Neural progenitor cell (in vitro differentiated cells): ENCODE data around the gene DCAF5.

ENCODE experiments used
- EZH2 ChIP-seq: fragments of 200-600 bp; sonication (generic); IDR thresholded peaks from 2 replicates; pipeline ENCODE4 v1.6.1; 2017; ENCODE audit warnings: antibody characterized with exemption, mild to moderate bottlenecking, moderate library complexity
- TF ChIP-seq, protein P1 (sequence below): fragments of 200-600 bp; sonication (generic); IDR thresholded peaks from 2 replicates; pipeline ENCODE4 v1.5.1; 2017; ENCODE audit warnings: antibody characterized with exemption, mild to moderate bottlenecking

DNA sequence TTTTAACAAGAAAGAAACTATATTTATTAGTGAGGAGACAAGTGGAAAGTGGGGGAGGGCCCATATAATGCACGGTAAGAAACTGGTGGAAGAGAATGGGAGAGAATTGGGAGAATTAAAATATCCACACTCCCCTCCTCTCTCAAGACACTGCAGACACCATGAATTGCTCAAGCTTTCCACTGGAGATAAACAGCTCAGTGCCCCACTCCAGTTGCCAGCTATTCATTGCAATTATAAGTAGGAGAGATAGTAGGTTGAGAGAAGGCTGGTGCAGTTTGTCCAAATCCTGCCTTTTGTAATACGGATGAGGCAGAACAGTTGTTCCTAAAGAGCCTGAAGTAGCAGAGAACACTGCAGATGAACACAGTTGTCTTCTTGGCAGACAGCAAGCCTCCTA is 38.2 kb downstream of the DCAF5 start:
- TF ChIP-seq, protein P1, sequence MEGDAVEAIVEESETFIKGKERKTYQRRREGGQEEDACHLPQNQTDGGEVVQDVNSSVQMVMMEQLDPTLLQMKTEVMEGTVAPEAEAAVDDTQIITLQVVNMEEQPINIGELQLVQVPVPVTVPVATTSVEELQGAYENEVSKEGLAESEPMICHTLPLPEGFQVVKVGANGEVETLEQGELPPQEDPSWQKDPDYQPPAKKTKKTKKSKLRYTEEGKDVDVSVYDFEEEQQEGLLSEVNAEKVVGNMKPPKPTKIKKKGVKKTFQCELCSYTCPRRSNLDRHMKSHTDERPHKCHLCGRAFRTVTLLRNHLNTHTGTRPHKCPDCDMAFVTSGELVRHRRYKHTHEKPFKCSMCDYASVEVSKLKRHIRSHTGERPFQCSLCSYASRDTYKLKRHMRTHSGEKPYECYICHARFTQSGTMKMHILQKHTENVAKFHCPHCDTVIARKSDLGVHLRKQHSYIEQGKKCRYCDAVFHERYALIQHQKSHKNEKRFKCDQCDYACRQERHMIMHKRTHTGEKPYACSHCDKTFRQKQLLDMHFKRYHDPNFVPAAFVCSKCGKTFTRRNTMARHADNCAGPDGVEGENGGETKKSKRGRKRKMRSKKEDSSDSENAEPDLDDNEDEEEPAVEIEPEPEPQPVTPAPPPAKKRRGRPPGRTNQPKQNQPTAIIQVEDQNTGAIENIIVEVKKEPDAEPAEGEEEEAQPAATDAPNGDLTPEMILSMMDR: no peak
- TF ChIP-seq EZH2: no peak
